Stomach (tissue), 4 donors: ENCODE measurements around the gene COG5.

Source experiments
- CTCF ChIP-seq, 7 experiments: fragments of 450-650 bp in 4 of 7; fragments of 200-600 bp in 3 of 7; sonication (generic) in 3 of 7; IDR thresholded peaks; one replicate each; pipeline ENCODE4 v1.5.1; 2016 to 2019; ENCODE audit warnings: antibody characterized with exemption in 7 of 7, control low read depth in 2 of 7, mild to moderate bottlenecking in 1 of 7
- EP300 ChIP-seq: sonication (generic); formaldehyde crosslinking; IDR thresholded peaks from one replicate; pipeline ENCODE4 v1.6.1; 2017; ENCODE audit warnings: antibody characterized with exemption

GRCh38 chr7:107345898-107346297, 217.8 kb downstream of the COG5 start:
- TF ChIP-seq CTCF (IDR thresholded peaks at IDR 0.05) (no peak), EP300 (no peak)
